Activated CD8-positive, alpha-beta memory T cell treated with anti-CD3 and anti-CD28 coated beads, Interleukin-2, amount 10 ng/mL, durations not matched to agents 7 days and 5 days (primary cell): Measurements from ENCODE around the gene CDH4. TPM values are rescaled to one million over a fixed set of nuclear protein-coding genes. Genes with fewer than 3 reads are reported as not detected.

Experiments
- ATAC-seq: fragments of 150-1000 bp; cut with Tn5 transposase; one replicate; pipeline ENCODE4 v1.10.0; 2021; ENCODE audit warnings: moderate library complexity
- CTCF ChIA-PET: fragments of 350-600 bp; sonication (Branson Sonifier 250); formaldehyde crosslinking; loops from one replicate; lab custom pipeline; 2021; ENCODE audit warnings: antibody characterized with exemption; lab: Charles Lee
- DNase-seq: peaks from one replicate; pipeline ENCODE4 v3.0.0-alpha.2; 2020
- H3K27ac Mint-ChIP-seq: one replicate; pipeline ENCODE4 v1.8.0; 2021; ENCODE audit warnings: mild to moderate bottlenecking, mixed read lengths
- H3K27me3 Mint-ChIP-seq: one replicate; pipeline ENCODE4 v1.8.0; 2021; ENCODE audit warnings: mixed read lengths
- H3K36me3 Mint-ChIP-seq: one replicate; pipeline ENCODE4 v1.8.0; 2021; ENCODE audit warnings: mild to moderate bottlenecking, mixed read lengths
- H3K4me1 Mint-ChIP-seq: one replicate; pipeline ENCODE4 v1.8.0; 2021; ENCODE audit warnings: mixed read lengths
- H3K4me3 Mint-ChIP-seq: one replicate; pipeline ENCODE4 v1.8.0; 2021; ENCODE audit warnings: mild to moderate bottlenecking, moderate library complexity, mixed read lengths
- H3K9me3 Mint-ChIP-seq: one replicate; pipeline ENCODE4 v1.8.0; 2022; ENCODE audit warnings: low read depth, mixed read lengths
- total RNA-seq, 2 experiments: library from RNA; stranded (reverse); gene quantifications; one replicate each; pipeline ENCODE4 v1.2.3, GENCODE V29; 2021

CDH4 gene
- total RNA-seq, 2 experiments from 2014 or later: 0.02 TPM; not detected in 1

DNA sequence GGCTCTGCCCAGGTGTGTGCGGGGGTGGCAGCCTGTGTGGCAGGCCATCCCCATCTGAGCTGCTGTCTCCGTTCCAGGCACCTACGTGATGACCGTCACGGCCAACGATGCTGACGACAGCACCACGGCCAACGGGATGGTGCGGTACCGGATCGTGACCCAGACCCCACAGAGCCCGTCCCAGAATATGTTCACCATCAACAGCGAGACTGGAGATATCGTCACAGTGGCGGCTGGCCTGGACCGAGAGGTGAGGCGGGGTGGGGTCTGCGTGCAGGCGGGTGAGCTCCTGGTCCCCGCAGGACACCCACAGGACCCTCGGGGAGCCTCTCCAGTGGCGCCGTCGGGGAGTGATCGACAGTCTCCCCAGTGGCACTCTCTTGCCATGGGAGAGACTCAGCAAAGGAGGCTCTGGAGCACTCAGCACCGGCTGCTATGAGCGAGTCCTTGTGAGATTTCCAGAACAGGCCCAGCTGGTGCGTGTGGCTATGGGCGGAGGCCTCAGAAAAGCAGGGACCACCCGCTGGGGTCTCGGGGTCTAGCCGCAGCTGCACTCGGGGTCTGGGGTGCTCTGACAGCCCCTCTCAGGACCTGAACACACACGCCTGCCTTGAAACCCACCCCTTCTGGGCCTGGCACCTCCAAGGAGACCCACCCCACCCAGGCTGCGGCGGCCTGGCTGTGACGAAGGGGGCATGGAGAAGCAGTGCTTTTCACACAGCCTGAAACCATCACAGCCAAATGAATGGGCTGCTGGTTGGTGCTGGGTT, 621.8 kb downstream of the CDH4 start:
- Mint-ChIP-seq H3K27me3 (no peaks in the 10 kb centered on the region), H3K4me1 (no peaks in the 10 kb centered on the region), H3K4me3 (no peak overlapping the region), H3K9me3 (no peaks in the 10 kb centered on the region), H3K36me3 (no peaks in the 10 kb centered on the region), H3K27ac (no peak overlapping the region)
- DNase-seq (no peak), ATAC-seq (no peak)
- CTCF ChIA-PET: no interaction called here

DNA sequence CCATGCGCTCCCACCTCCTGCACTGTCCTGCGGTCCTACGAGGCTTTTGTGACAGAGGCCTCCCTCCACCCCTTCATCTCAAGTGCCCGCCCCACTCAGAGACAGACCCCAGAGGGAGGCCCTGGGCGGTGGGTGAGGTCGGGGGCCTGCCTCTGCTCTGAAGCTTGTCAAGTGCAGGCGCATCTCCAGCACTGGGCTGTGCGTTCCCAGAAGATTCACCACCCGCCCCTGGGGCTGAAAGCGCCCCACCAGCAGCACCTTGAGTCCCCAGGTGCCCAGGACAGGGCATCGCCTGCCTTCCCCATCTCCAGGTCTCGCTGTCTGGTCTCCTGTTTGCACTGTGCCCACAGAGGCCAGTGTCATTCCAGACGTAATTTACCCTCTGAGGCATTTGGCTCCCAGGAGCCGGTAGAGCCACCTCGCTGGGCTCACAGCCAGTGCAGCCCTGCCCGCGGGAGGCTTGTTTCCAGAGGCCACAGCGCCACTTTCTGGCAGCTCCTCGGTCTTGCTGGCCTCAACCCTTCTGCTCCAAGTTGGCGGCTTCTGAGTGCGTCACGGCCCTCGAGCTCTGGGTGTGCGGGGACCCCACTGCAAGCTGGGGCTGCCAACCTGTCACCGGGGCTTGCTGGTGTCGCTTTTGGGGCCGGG, 622.5 kb downstream of the CDH4 start:
- DNase-seq: no peak
- H3K27ac Mint-ChIP-seq: no peak overlapping the region
- CTCF ChIA-PET: no interaction called here

DNA sequence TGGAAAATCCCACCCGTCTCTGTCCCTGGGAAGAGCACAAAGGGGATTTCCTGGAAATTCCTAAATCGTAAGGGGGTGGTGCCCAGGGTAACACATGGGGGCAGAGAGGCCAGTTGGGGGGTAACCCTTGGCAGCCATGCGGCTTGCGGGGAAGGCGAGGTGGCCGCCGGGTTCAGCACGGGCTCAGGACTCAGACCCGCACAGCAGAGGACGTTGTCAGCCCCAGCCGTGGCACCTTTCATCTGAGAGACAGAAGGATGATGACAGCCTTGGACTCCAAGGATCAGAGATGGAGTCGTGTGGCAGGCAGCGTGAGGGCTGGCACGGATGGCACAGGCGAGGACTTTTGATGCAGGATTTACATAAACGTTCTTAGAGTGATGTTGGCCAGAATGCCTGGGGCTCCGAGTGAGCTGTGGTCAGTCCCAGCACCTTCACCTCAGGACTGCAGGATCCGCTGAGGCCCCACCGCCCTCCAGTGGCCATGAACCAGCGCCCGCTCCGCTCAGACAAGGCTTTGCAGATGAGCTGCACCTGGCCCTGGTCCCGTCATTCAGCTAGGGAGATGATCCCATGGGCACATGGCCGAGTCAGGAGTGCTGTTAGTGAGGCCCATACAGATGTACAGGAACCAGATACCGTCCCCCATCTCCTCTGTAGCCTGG, 623.3 kb downstream of the CDH4 start:
- Mint-ChIP-seq H3K36me3 (no peaks in the 10 kb centered on the region), H3K27me3 (no peaks in the 10 kb centered on the region), H3K4me1 (no peaks in the 10 kb centered on the region), H3K27ac (no peak overlapping the region), H3K9me3 (no peaks in the 10 kb centered on the region), H3K4me3 (no peak overlapping the region)
- ATAC-seq (no peak), DNase-seq (no peak)
- CTCF ChIA-PET: interaction anchor here (1.2 kb wide), 1 partner anchor 8 kb away, joined by 3 read pairs; no protein-coding TSS in a partner anchor

More for the DNA sequence above, 622.5 kb downstream of the CDH4 start:
- H3K9me3 Mint-ChIP-seq: no peaks in the 10 kb centered on the region
- H3K36me3 Mint-ChIP-seq: no peaks in the 10 kb centered on the region
- no peaks in the 10 kb centered on the region for H3K27me3 Mint-ChIP-seq
- H3K4me1 Mint-ChIP-seq: no peaks in the 10 kb centered on the region
- ATAC-seq: no peak
- no peak overlapping the region for H3K4me3 Mint-ChIP-seq

DNA sequence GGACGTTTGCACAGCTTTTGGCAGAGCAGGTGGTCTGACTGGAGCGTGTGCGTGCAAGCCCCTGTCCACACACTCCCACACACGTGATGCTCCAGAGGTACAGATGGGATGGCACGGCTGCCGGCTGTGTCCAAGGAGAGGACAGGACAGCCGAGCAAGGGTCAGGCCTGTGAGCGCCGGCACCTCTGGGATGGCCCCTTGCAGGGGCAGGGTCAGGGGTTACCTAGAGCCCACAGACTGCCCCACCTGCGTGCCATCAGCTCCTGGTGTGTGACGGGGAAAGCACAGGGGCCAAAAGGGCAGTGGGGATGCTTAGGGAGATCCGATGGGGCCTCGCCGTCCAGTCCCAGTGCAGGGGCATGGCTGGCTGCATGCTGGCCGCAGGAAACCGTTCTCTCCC, 623.9 kb downstream of the CDH4 start:
- no peaks in the 10 kb centered on the region for H3K36me3 Mint-ChIP-seq
- H3K9me3 Mint-ChIP-seq: no peaks in the 10 kb centered on the region
- H3K27me3 Mint-ChIP-seq: no peaks in the 10 kb centered on the region
- CTCF ChIA-PET: interaction anchor here (1.2 kb wide), 1 partner anchor 8 kb away, joined by 3 read pairs; no protein-coding TSS in a partner anchor
- H3K4me3 Mint-ChIP-seq: no peak overlapping the region
- H3K4me1 Mint-ChIP-seq: no peaks in the 10 kb centered on the region
- no peak overlapping the region for H3K27ac Mint-ChIP-seq
- DNase-seq (no peak), ATAC-seq (no peak)

DNA sequence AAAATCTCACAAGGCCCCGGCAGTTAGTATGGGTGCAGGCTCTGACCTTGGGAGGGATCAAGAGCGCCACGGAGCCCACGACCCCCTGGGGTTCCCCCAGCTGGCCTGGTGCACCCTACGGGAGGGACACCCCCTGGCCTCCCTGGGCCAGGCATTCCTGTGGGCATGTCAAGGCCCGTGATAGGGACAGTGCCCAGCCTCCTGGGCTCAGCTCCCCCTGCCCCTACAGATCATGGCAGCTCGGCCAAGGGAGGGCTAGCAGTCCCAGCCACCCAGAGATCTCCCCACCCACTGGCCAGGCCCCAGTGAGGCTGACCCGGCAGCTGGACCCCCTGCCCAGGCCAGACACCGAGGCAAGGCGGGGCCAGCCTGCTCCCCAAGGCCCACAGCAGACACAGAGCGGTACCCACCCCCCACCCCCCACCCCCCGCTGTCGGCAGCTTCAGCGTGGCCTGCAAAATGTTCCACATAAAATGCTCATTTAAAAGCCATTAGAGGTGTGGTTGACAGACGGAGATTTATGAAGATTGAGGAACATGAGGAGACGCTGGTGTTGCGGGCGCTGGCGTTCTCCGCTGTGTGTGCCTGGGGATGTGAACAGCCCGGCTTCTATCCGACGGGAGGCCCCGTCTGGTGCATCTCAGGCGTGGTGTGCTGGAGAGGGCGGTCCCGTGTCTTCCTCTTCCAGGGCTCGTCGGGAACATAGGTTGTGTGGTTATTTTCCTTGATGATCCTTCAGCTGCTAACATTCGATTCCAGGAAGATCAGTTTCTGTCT, 625.1 kb downstream of the CDH4 start:
- no peaks in the 10 kb centered on the region for H3K9me3 Mint-ChIP-seq
- no peak overlapping the region for H3K4me3 Mint-ChIP-seq
- no peak for DNase-seq
- CTCF ChIA-PET: no interaction called here
- no peak for ATAC-seq
- no peaks in the 10 kb centered on the region for H3K36me3 Mint-ChIP-seq
- no peaks in the 10 kb centered on the region for H3K27me3 Mint-ChIP-seq
- no peaks in the 10 kb centered on the region for H3K4me1 Mint-ChIP-seq
- no peak overlapping the region for H3K27ac Mint-ChIP-seq

DNA sequence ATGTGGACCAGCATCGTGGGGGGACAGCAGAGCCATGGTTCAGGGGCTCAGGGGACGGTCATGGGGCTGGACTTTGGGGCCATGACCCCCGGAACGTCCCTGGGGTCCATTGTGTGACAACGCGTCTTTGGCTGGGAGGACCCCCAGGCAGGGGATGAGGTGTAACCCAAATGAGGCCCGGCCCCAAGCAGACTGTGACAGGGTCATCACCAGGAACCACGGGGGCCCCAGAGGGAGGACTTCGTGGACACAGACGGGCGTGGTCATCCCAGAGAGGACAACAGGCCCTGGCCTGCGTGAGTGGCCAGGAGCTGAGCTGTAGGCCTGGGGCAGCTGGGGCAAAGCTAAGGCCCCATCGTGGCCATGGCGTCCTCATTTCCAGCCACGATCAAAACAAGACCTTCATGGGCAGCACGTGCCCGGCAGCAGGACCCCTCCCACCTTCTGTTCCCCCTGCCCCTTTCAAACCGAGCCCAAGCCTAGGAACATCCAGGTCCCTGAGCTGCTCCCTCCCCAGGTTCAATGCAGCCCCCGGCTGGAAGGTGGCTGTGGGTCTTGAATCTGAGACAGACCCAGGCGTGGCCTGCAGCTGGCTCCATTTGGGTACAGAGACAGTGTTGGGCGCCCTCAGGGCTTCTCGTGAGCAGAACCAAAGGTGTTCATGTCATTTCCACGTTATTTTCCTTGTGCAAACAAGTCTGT, 625.9 kb downstream of the CDH4 start:
- no peak overlapping the region for H3K4me3 Mint-ChIP-seq
- H3K36me3 Mint-ChIP-seq: no peaks in the 10 kb centered on the region
- CTCF ChIA-PET: no interaction called here
- no peaks in the 10 kb centered on the region for H3K4me1 Mint-ChIP-seq
- H3K27ac Mint-ChIP-seq: no peak overlapping the region
- no peaks in the 10 kb centered on the region for H3K27me3 Mint-ChIP-seq
- ATAC-seq (no peak), DNase-seq (no peak)
- no peaks in the 10 kb centered on the region for H3K9me3 Mint-ChIP-seq

DNA sequence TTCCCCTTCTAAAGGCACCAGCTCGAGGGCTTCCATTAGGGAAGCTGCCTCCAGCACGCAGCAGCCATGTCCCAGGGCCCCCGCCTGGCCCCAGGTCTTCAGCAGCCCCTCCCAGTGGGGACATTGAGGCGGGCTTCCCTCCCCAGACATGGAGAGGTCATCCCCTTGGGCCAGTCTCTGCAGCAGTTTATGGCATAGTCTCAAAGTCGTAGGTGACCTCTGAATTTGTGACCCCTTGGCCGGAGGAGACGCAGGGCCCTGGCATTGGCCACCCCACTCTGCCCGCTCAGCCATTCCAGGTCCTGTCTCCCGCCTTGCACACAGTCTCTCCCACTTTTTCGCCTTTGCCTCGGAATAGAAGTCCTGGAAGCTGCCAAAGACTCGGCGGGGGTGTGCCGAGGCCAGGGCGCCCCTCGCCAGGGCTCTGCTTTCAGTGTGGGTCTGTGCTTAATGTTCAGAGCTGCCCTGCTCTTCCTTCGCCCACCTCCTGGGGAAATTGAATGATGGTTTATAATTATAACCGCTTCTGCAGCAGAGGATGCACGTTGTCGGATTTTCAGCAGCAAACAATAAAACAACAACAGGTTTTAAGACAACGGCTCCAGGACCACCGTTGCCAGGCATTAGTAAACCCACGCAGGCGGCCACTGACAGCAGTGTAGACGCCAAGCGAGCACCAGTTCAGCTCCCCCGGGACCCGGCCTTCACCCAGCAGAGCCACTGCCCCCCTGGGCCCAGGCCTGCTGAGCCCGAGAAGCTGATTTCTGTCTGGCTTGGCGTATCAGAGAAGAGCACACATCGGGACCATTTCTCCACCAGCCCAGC, 626.6 kb downstream of the CDH4 start:
- no peaks in the 10 kb centered on the region for H3K27me3 Mint-ChIP-seq
- CTCF ChIA-PET: no interaction called here

DNA sequence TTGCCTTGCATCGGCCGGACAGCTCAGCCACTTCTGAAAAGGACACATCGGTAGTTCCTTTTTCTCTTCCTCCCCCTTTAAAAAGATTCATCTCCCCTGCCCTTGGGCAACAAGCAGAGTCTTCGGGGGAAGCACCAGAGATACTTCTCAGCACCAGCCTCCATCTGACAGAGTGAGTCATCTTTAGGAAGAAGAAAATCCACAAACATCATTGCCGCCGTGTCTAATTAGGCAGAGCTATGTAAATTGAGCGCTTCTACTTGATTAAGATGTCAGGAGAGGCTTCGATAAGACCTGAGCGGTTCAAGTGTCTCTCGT, 627.2 kb downstream of the CDH4 start:
- no peaks in the 10 kb centered on the region for H3K9me3 Mint-ChIP-seq
- H3K27ac Mint-ChIP-seq: no peak overlapping the region
- no peaks in the 10 kb centered on the region for H3K4me1 Mint-ChIP-seq
- no peak for DNase-seq
- H3K4me3 Mint-ChIP-seq: no peak overlapping the region
- H3K27me3 Mint-ChIP-seq: no peaks in the 10 kb centered on the region
- H3K36me3 Mint-ChIP-seq: no peaks in the 10 kb centered on the region
- ATAC-seq: no peak
- CTCF ChIA-PET: no interaction called here

More for the DNA sequence above, 626.6 kb downstream of the CDH4 start:
- ATAC-seq (no peak), DNase-seq (no peak)
- H3K4me3 Mint-ChIP-seq: no peak overlapping the region
- no peak overlapping the region for H3K27ac Mint-ChIP-seq
- no peaks in the 10 kb centered on the region for H3K9me3 Mint-ChIP-seq
- no peaks in the 10 kb centered on the region for H3K36me3 Mint-ChIP-seq
- no peaks in the 10 kb centered on the region for H3K4me1 Mint-ChIP-seq

DNA sequence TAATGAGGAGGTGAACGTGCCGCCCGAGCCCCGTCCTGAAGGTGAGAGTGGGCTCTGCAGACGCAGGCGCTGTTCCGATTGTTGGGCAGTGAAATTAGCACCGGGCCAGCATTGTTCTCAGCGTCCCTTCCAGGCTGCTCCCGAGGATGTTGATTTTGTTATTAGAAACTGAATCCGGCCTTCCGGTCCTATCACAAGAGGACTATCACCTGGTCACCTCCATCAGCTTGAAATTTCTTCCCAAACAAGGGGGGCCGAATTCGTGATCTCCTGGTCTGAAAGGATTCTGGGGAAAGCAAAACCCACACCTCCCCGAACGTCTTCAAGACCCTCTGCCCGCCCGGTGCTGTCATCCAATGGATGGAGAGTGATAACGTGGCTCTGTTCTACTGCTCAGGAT, 627.6 kb downstream of the CDH4 start:
- CTCF ChIA-PET: no interaction called here
- no peak for ATAC-seq
- H3K27ac Mint-ChIP-seq: no peak overlapping the region
- H3K27me3 Mint-ChIP-seq: no peaks in the 10 kb centered on the region
- H3K36me3 Mint-ChIP-seq: no peaks in the 10 kb centered on the region
- no peaks in the 10 kb centered on the region for H3K9me3 Mint-ChIP-seq
- H3K4me3 Mint-ChIP-seq: no peak overlapping the region
- H3K4me1 Mint-ChIP-seq: no peaks in the 10 kb centered on the region
- no peak for DNase-seq

DNA sequence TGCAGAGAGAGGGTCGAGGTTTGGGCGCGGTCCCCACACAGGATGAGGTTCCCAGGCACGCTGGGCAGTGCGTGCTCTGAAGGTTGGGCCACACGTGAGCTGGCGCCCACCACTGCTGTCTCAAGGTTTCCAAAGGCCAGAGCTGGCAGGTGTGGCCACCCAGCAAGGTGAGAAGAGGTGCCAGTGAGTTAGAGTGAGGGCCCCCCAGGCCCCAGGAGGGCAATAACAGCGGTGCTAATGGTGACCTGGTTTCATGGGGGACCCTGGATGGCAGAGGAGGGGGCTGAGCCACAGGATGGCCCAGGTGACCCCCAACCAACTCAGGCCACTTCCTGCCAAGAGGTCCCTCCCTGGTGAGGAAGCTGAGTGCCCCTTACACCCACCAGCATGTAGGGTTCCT, 628.6 kb downstream of the CDH4 start:
- no peak for DNase-seq
- no peak for ATAC-seq
- Mint-ChIP-seq H3K27me3 (no peaks in the 10 kb centered on the region), H3K36me3 (no peaks in the 10 kb centered on the region), H3K4me3 (no peak overlapping the region), H3K9me3 (no peaks in the 10 kb centered on the region), H3K27ac (no peak overlapping the region), H3K4me1 (no peaks in the 10 kb centered on the region)
- CTCF ChIA-PET: no interaction called here

DNA sequence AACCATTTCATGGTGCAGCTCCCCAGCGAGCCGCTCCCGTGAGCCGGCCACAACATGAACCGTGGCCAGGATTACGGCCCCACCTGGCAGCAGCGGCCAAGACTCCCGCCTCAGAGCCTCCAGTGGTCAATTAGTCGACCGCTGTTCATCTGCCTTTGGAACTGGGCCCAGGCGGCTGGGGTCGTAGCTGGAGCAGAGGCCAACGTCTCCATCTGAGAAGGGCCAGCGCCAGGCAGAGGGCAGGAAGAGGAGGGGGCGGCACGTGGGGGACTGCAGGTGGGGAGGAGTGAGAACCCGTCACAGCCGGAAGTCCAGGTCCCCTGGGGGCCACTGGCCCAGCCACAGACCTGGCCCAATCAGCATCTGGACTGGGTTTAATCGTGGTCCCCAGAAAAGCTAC, 629.4 kb downstream of the CDH4 start:
- DNase-seq (no peak), ATAC-seq (no peak)
- Mint-ChIP-seq H3K27me3 (no peaks in the 10 kb centered on the region), H3K27ac (no peak overlapping the region), H3K4me3 (no peak overlapping the region), H3K4me1 (no peaks in the 10 kb centered on the region), H3K9me3 (no peaks in the 10 kb centered on the region), H3K36me3 (no peaks in the 10 kb centered on the region)
- CTCF ChIA-PET: no interaction called here

DNA sequence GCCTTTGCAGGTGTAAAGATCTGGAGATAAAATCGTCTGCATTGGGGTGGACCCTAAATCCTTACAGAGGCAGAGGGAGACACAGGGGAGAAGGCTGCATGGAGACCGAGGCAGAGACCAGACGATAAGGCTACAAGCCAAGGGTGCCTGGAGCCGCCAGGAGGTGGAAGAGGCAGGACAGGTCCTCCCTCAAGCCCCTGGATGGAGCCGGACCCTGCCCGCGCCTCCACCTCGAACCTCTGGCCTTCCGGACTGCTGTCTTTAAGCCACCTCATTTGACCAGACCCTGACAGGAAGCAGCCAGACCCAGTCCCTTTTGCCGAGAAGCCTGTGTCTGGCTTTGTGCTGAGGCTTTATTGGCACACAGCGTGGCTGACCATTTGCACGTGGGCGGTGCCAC, 629.8 kb downstream of the CDH4 start:
- Mint-ChIP-seq H3K9me3 (no peaks in the 10 kb centered on the region), H3K27ac (no peak overlapping the region), H3K27me3 (no peaks in the 10 kb centered on the region), H3K36me3 (no peaks in the 10 kb centered on the region), H3K4me3 (no peak overlapping the region), H3K4me1 (no peaks in the 10 kb centered on the region)
- ATAC-seq (no peak), DNase-seq (no peak)
- CTCF ChIA-PET: no interaction called here
